Ovary (tissue), 9 donors: Measurements from ENCODE around the gene MYO1E. TPM values are rescaled to one million over a fixed set of nuclear protein-coding genes. Genes with fewer than 3 reads are reported as not detected.

Experiments used
- DNase-seq, 5 donors: peaks; one replicate each; pipeline ENCODE4 v3.0.0-alpha.2; 2019 to 2020
- H3K27ac ChIP-seq, 2 donors: fragments of 200-600 bp; one replicate each; pipeline versions ENCODE4 v1.5.1 to v1.8.0; 2019 to 2022
- H3K27me3 ChIP-seq: fragments of 200-600 bp; one replicate; pipeline ENCODE4 v1.8.0; 2022
- H3K36me3 ChIP-seq: fragments of 200-600 bp; sonication (generic); one replicate; pipeline ENCODE4 v1.5.1; 2019
- H3K4me1 ChIP-seq: one replicate; pipeline ENCODE4 v1.8.1; 2013; ENCODE audit warnings: mild to moderate bottlenecking, moderate library complexity; ENCODE audit not compliant: insufficient read depth
- H3K4me3 ChIP-seq: fragments of 200-600 bp; sonication (generic); one replicate; pipeline ENCODE4 v1.5.1; 2017
- H3K9me3 ChIP-seq, 2 donors: fragments of 200-600 bp in 1 of 2; sonication (generic) in 1 of 2; one replicate each; pipeline versions ENCODE4 v1.5.1 to v1.8.1; 2013 to 2019; ENCODE audit warnings: mild to moderate bottlenecking in 1 of 2, moderate library complexity in 1 of 2
- CTCF ChIP-seq, 3 donors: fragments of 450-650 bp in 2 of 3; fragments of 200-600 bp in 1 of 3; IDR thresholded peaks; one replicate each; pipeline versions ENCODE4 v1.5.1 to v1.8.0; 2016 to 2022; ENCODE audit warnings: antibody characterized with exemption in 3 of 3, mild to moderate bottlenecking in 1 of 3
- EP300 ChIP-seq: sonication (generic); formaldehyde crosslinking; IDR thresholded peaks from one replicate; pipeline ENCODE4 v1.6.1; 2017; ENCODE audit warnings: antibody characterized with exemption
- POLR2A ChIP-seq: fragments of 450-650 bp; IDR thresholded peaks from one replicate; pipeline ENCODE4 v1.6.1; 2017; ENCODE audit warnings: antibody characterized with exemption, mild to moderate bottlenecking, moderate library complexity
- WGBS, 3 donors: extraction: QIAGEN DNeasy Blood & Tissue Kit in 1 of 3; methylation state at CpG; one replicate each; pipeline versions ENCODE4 v1.1.5 to v1.1.7; 2013 to 2017; 5-methylcytosine and 5-hydroxymethylcytosine counted together
- intact Hi-C, 4 donors: fragments of 100-400 bp; cut with DNase I; formaldehyde crosslinking; loops; one replicate each; pipeline versions ENCODE4 v1.11.0 to v1.15.1; 2022 to 2023
- polyA plus RNA-seq, 2 donors: library from polyadenylated mRNA; stranded (reverse); fragments of 200-250 nt in 1 of 2; fragments of 350-450 nt in 1 of 2; fragmentation: Illumina TruSeq in 1 of 2; extraction: RNeasy Lipid Tissue Mini Kit (QIAGEN cat#74804) in 1 of 2; gene quantifications; one replicate each; pipeline ENCODE4 v1.2.3, GENCODE V29; 2013 to 2014
- total RNA-seq, 7 donors: library from RNA; depleted of rRNA in 2 of 7; stranded (reverse); fragments of >200 nt in 2 of 7; fragmentation: NEBNext Ultra II Directional in 3 of 7; extraction: Animal tissue kit (Norgen Biotek cat#: 25700) in 3 of 7; gene quantifications; one replicate each; pipeline versions ENCODE4 v1.1.0 to v1.2.4, GENCODE V29; 2016 to 2023
- donor health status: DM: no; HTN: no; CAD: no; lungs with moderate emphysema.
- donor health status: DM: no; HTN: no; CAD: no.
- donor health status: Bipolar disorder and iron deficiency.
- donor health status: DM: yes; HTN: yes; CAD: no.
- donor health status: DM: no; HTN: no; CAD: no.
- donor health status: DM: yes; HTN: yes; CAD: no.

The MYO1E gene
- total and polyA plus RNA-seq, 9 donors: 11.6 to 96.0 (median 44.8) TPM

- H3K4me3 ChIP-seq: no peak overlapping the region
- no peak for TF ChIP-seq POLR2A
- no peak for TF ChIP-seq CTCF (IDR thresholded peaks at IDR 0.05)
- TF ChIP-seq EP300: no peak
- peaks cover 7% of the 10 kb centered on the region for H3K4me1 ChIP-seq
- no peaks in the 10 kb centered on the region for H3K9me3 ChIP-seq
- no peak overlapping the region for H3K27ac ChIP-seq
- intact Hi-C loops: no loop called here
- no peak for DNase-seq
- whole genome bisulfite sequencing, 3 donors: 8 to 18% (median 11%) methylated on average over 2 of the region's 2 CpGs
- no peaks in the 10 kb centered on the region for H3K27me3 ChIP-seq
- no peaks in the 10 kb centered on the region for H3K36me3 ChIP-seq
Measured at GRCh38 chr15:59230531-59231055, 142.1 kb downstream of the MYO1E start.

- DNase-seq: no peak
- WGBS, 3 donors: 69 to 78% (median 74%) methylated on average over 3 of the region's 3 CpGs
- intact Hi-C loops: no loop called here
Measured at GRCh38 chr15:59229453-59229852, 143.2 kb downstream of the MYO1E start.

GRCh38 chr15:59229015-59229414 is 143.7 kb downstream of the MYO1E start:
- no peak for TF ChIP-seq POLR2A
- no peak for TF ChIP-seq EP300
- no peak for TF ChIP-seq CTCF (IDR thresholded peaks at IDR 0.05)
- Histone ChIP-seq H3K36me3 (no peaks in the 10 kb centered on the region), H3K4me1 (peaks cover 7% of the 10 kb centered on the region), H3K9me3 (no peaks in the 10 kb centered on the region), H3K4me3 (no peak overlapping the region), H3K27me3 (no peaks in the 10 kb centered on the region), H3K27ac (no peak overlapping the region)
- 82 to 88% (median 83%) methylated on average over 4 of the region's 4 CpGs for WGBS, 3 donors
- intact Hi-C loops: no loop called here
- DNase-seq: no peak

More at GRCh38 chr15:59229453-59229852, 143.2 kb downstream of the MYO1E start:
- Histone ChIP-seq H3K36me3 (no peaks in the 10 kb centered on the region), H3K4me1 (peaks cover 7% of the 10 kb centered on the region), H3K27me3 (no peaks in the 10 kb centered on the region), H3K9me3 (no peaks in the 10 kb centered on the region), H3K4me3 (no peak overlapping the region), H3K27ac (no peak overlapping the region)
- TF ChIP-seq CTCF (IDR thresholded peaks at IDR 0.05) (no peak), POLR2A (no peak), EP300 (no peak)

DNA sequence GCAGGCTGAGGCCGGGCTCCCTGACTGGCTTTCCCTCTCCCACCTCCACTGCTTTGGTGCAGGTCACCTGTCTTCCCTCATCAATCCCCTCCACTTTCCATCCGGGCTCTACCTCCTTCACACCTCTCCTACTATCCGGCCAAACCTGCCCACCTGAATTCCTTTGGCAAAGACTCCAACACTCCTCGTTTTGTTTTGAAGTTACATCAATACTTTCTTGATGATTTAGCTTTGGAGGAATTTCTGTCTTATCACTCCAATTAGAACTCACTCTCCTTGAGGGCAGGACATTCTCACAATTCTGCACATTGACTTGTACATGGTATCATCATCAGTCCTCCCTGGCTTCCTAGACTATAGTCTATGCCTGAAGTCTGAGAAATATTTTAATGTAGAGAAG is 145.7 kb downstream of the MYO1E start:
- Histone ChIP-seq H3K27ac (no peak overlapping the region), H3K9me3 (no peaks in the 10 kb centered on the region), H3K4me3 (no peak overlapping the region), H3K4me1 (peaks cover 5% of the 10 kb centered on the region), H3K27me3 (no peaks in the 10 kb centered on the region), H3K36me3 (no peaks in the 10 kb centered on the region)
- WGBS, 3 donors: 78 to 88% (median 83%) methylated on average over 4 of the region's 4 CpGs
- TF ChIP-seq EP300 (no peak), POLR2A (no peak), CTCF (IDR thresholded peaks at IDR 0.05) (no peak)
- intact Hi-C loops: no loop called here
- no peak for DNase-seq
